H9 (cell line): ENCODE results near the gene ENO4. TPM values are rescaled to one million over a fixed set of nuclear protein-coding genes. Genes with fewer than 3 reads are reported as not detected.

ENCODE experiments used
- DNase-seq: peaks from one replicate; pipeline ENCODE4 v3.0.0-alpha.2; 2017
- H2AFZ ChIP-seq: one replicate; pipeline ENCODE4 v1.6.1; 2013; ENCODE audit warnings: mild to moderate bottlenecking, low read length, control low read depth, moderate library complexity
- H2AK5ac ChIP-seq: 2 replicates; pipeline ENCODE4 v1.6.1; 2013; ENCODE audit warnings: low read length, control low read depth, mixed read lengths; ENCODE audit not compliant: insufficient read length
- H2BK120ac ChIP-seq: one replicate; pipeline ENCODE4 v1.6.1; 2013; ENCODE audit warnings: low read depth, mild to moderate bottlenecking, low read length, control low read depth, inconsistent platforms; ENCODE audit not compliant: poor library complexity, severe bottlenecking
- H2BK12ac ChIP-seq: 2 replicates; pipeline ENCODE4 v1.6.1; 2013; ENCODE audit warnings: low read length, control low read depth, mixed read lengths, low read depth; ENCODE audit not compliant: insufficient read length
- H2BK15ac ChIP-seq: 2 replicates; pipeline ENCODE4 v1.6.1; 2013; ENCODE audit warnings: low read depth, low read length, control low read depth
- H2BK20ac ChIP-seq: one replicate; pipeline ENCODE4 v1.6.1; 2013; ENCODE audit warnings: low read depth, mild to moderate bottlenecking, low read length, control low read depth, inconsistent platforms; ENCODE audit not compliant: poor library complexity, severe bottlenecking
- H2BK5ac ChIP-seq: 2 replicates; pipeline ENCODE4 v1.6.1; 2013; ENCODE audit warnings: low read length, control low read depth, mixed read lengths; ENCODE audit not compliant: insufficient read length
- H3K14ac ChIP-seq: 2 replicates; pipeline ENCODE4 v1.6.1; 2013; ENCODE audit warnings: low read length, control low read depth; ENCODE audit not compliant: insufficient read depth
- H3K18ac ChIP-seq: 2 replicates; pipeline ENCODE4 v1.6.1; 2013; ENCODE audit warnings: low read depth, mild to moderate bottlenecking, mixed read lengths, low read length, control low read depth; ENCODE audit not compliant: insufficient read length
- H3K23ac ChIP-seq: 2 replicates; pipeline ENCODE4 v1.6.1; 2013; ENCODE audit warnings: low read length, control low read depth, mixed read lengths, low read depth; ENCODE audit not compliant: insufficient read length
- H3K23me2 ChIP-seq: 2 replicates; pipeline ENCODE4 v1.6.1; 2013; ENCODE audit warnings: low read depth, mild to moderate bottlenecking, mixed read lengths, low read length, control low read depth; ENCODE audit not compliant: insufficient read length, poor library complexity, severe bottlenecking
- H3K27ac ChIP-seq: 2 replicates; pipeline ENCODE4 v1.5.1; 2013; ENCODE audit warnings: low read length, control low read depth, mixed read lengths, low read depth; ENCODE audit not compliant: insufficient read length
- H3K27me3 ChIP-seq: 2 replicates; pipeline ENCODE4 v1.6.1; 2013; ENCODE audit warnings: low read length, control low read depth, inconsistent platforms; ENCODE audit not compliant: insufficient read depth
- H3K4ac ChIP-seq: 2 replicates; pipeline ENCODE4 v1.6.1; 2013; ENCODE audit warnings: low read depth, mild to moderate bottlenecking, control low read depth, inconsistent platforms, low read length, moderate library complexity
- H3K4me1 ChIP-seq: 2 replicates; pipeline ENCODE4 v1.6.1; 2013; ENCODE audit warnings: low read length, control low read depth, inconsistent platforms; ENCODE audit not compliant: insufficient read depth
- H3K4me2 ChIP-seq: 2 replicates; pipeline ENCODE4 v1.6.1; 2013; ENCODE audit warnings: low read length, control low read depth, mixed read lengths; ENCODE audit not compliant: insufficient read length, insufficient read depth
- H3K56ac ChIP-seq: 2 replicates; pipeline ENCODE4 v1.6.1; 2013; ENCODE audit warnings: low read depth, mild to moderate bottlenecking, mixed read lengths, low read length, control low read depth; ENCODE audit not compliant: insufficient read length
- H3K79me1 ChIP-seq: 2 replicates; pipeline ENCODE4 v1.6.1; 2013; ENCODE audit warnings: low read depth, mild to moderate bottlenecking, moderate library complexity, low read length, control low read depth, inconsistent platforms; ENCODE audit not compliant: insufficient read depth, poor library complexity, severe bottlenecking
- H3K79me2 ChIP-seq: 2 replicates; pipeline ENCODE4 v1.6.1; 2013; ENCODE audit warnings: low read length, control low read depth, inconsistent platforms; ENCODE audit not compliant: insufficient read depth
- H3K9ac ChIP-seq: 2 replicates; pipeline ENCODE4 v1.6.1; 2013; ENCODE audit warnings: low read length, control low read depth, mixed read lengths; ENCODE audit not compliant: insufficient read length; ENCODE audit errors: extremely low read depth
- H3K9me3 ChIP-seq: one replicate; pipeline ENCODE4 v1.6.1; 2013; ENCODE audit warnings: low read depth, low read length, inconsistent platforms; ENCODE audit not compliant: control insufficient read depth
- H3T11ph ChIP-seq: one replicate; pipeline ENCODE4 v1.6.1; 2013; ENCODE audit warnings: mild to moderate bottlenecking, low read length, control low read depth, inconsistent platforms
- H4K20me1 ChIP-seq: one replicate; pipeline ENCODE4 v1.6.1; 2013; ENCODE audit not compliant: control insufficient read depth, insufficient read length, insufficient read depth
- H4K5ac ChIP-seq: 2 replicates; pipeline ENCODE4 v1.6.1; 2013; ENCODE audit warnings: low read depth, mild to moderate bottlenecking, mixed read lengths, low read length, control low read depth; ENCODE audit not compliant: insufficient read length
- H4K8ac ChIP-seq: replicated peaks from 2 replicates; pipeline ENCODE4 v1.6.1; 2013; ENCODE audit warnings: low read length, control low read depth, mixed read lengths, low read depth; ENCODE audit not compliant: insufficient read length
- H4K91ac ChIP-seq: 2 replicates; pipeline ENCODE4 v1.6.1; 2013; ENCODE audit warnings: low read depth, mild to moderate bottlenecking, moderate library complexity, mixed read lengths, low read length, control low read depth; ENCODE audit not compliant: insufficient read length
- H3K27ac Mint-ChIP-seq, 3 experiments: 2 replicates in 2 of 3; 3 replicates in 1 of 3; pipeline ENCODE4 v1.8.0; 2020 to 2021; ENCODE audit warnings: mixed read lengths in 3 of 3, mild to moderate bottlenecking in 1 of 3, moderate library complexity in 1 of 3
- H3K27me3 Mint-ChIP-seq: 2 replicates; pipeline ENCODE4 v1.8.0; 2021; ENCODE audit warnings: low read depth, mild to moderate bottlenecking, moderate library complexity, mixed read lengths
- H3K36me3 Mint-ChIP-seq, 3 experiments: 2 replicates in 2 of 3; 3 replicates in 1 of 3; pipeline ENCODE4 v1.8.0; 2020 to 2021; ENCODE audit warnings: low read depth in 3 of 3, mixed read lengths in 3 of 3; ENCODE audit not compliant: insufficient read depth in 1 of 3
- H3K4me1 Mint-ChIP-seq, 2 experiments: 2 replicates each; pipeline ENCODE4 v1.8.0; 2020; ENCODE audit warnings: mixed read lengths in 2 of 2
- H3K4me3 Mint-ChIP-seq, 2 experiments: 2 replicates in 1 of 2; 3 replicates in 1 of 2; pipeline ENCODE4 v1.8.0; 2020 to 2021; ENCODE audit warnings: mild to moderate bottlenecking in 2 of 2, mixed read lengths in 2 of 2, moderate library complexity in 1 of 2
- H3K9me3 Mint-ChIP-seq, 2 experiments: 2 replicates in 1 of 2; 3 replicates in 1 of 2; pipeline ENCODE4 v1.8.0; 2020; ENCODE audit warnings: mild to moderate bottlenecking in 2 of 2, mixed read lengths in 2 of 2, moderate library complexity in 1 of 2
- WGBS: extraction: QIAGEN DNeasy Blood & Tissue Kit; methylation state at CpG from one replicate; pipeline ENCODE4 v1.1.7; 2013; ENCODE audit warnings: missing lambda C conversion rate, low lambda C conversion rate, mixed read lengths; ENCODE audit not compliant: insufficient read length; ENCODE audit errors: extremely low coverage; 5-methylcytosine and 5-hydroxymethylcytosine counted together
- total RNA-seq: library from RNA; stranded (reverse); gene quantifications from 2 replicates; pipeline ENCODE4 v1.2.1, GENCODE V29; 2021
- TF ChIP-seq, protein P1 (sequence below): fragments of 200-600 bp; sonication (generic); conservative IDR thresholded peaks from 3 replicates; pipeline ENCODE4 v1.8.0; 2021; ENCODE audit warnings: antibody characterized with exemption, mild to moderate bottlenecking

ENO4 gene
- total RNA-seq, 1 experiment from 2014 or later, result 0.26 TPM

DNA sequence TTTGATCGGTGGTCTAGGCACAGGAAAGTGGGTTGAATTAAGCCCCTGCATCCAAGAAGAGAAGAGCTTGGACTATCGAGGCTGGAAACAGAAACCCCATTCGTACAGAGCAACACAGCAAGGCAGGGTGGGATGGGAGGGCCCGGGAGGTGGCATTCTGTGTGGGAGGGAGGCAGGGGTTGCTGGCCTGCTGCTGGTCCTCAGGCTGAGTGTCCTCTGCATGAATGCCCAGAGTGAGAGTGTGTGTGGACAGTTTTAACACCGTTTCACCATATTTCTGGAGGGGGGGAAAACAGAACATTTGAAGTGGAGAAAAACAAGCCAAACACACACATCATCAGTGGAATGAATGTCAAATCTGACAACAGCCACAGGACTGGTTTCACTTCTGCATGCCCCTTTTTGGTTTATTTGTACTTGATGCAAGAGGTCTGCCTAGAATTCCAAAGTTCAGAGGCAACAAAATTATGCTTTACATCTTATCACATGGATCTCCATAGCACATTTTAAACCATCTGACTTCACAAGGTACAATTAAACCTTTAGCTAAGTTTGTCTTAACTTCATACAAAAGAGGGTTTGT, 11.1 kb upstream of the ENO4 start:
- no peak for DNase-seq
- no peak overlapping the region for H3K4ac ChIP-seq
- H4K5ac ChIP-seq, result no peak overlapping the region
- no peak overlapping the region for H3K4me2 ChIP-seq
- peaks cover 12% of the 10 kb centered on the region; the same call in 1 of the 2 replicates for H3K4me1 ChIP-seq
- H2BK20ac ChIP-seq, result no peak overlapping the region
- H3K56ac ChIP-seq, result no peak overlapping the region
- H3K79me1 ChIP-seq, result no peaks in the 10 kb centered on the region
- H3K23me2 ChIP-seq, result no peaks in the 10 kb centered on the region
- no peak overlapping the region for H3K27ac ChIP-seq
- H3T11ph ChIP-seq, result no peak overlapping the region
- no peaks in the 10 kb centered on the region for H3K79me2 ChIP-seq
- H3K4me3 Mint-ChIP-seq, result no peak overlapping the region
- no peaks in the 10 kb centered on the region for H3K27me3 ChIP-seq
- H4K20me1 ChIP-seq, result peaks cover 3% of the 10 kb centered on the region
- WGBS, result no CpG with 5 or more reads among the region's 5 CpGs
- peaks cover 0 to under 1% (median 0%) of the 10 kb centered on the region in 3 experiments; a peak in 2 of 7 replicates for H3K36me3 Mint-ChIP-seq
- H3K23ac ChIP-seq, result no peak overlapping the region
- H3K27ac Mint-ChIP-seq, result no peak overlapping the region; a peak in 1 of 7 replicates
- no peak overlapping the region for H4K8ac ChIP-seq
- H3K9me3 Mint-ChIP-seq, result no peaks in the 10 kb centered on the region
- no peak overlapping the region for H2BK120ac ChIP-seq
- H2BK15ac ChIP-seq, result no peak overlapping the region
- peaks cover 68 to 74% of the 10 kb centered on the region in 2 experiments for H3K4me1 Mint-ChIP-seq
- TF ChIP-seq, protein P1, sequence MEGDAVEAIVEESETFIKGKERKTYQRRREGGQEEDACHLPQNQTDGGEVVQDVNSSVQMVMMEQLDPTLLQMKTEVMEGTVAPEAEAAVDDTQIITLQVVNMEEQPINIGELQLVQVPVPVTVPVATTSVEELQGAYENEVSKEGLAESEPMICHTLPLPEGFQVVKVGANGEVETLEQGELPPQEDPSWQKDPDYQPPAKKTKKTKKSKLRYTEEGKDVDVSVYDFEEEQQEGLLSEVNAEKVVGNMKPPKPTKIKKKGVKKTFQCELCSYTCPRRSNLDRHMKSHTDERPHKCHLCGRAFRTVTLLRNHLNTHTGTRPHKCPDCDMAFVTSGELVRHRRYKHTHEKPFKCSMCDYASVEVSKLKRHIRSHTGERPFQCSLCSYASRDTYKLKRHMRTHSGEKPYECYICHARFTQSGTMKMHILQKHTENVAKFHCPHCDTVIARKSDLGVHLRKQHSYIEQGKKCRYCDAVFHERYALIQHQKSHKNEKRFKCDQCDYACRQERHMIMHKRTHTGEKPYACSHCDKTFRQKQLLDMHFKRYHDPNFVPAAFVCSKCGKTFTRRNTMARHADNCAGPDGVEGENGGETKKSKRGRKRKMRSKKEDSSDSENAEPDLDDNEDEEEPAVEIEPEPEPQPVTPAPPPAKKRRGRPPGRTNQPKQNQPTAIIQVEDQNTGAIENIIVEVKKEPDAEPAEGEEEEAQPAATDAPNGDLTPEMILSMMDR, result no peak
- no peak overlapping the region for H2AK5ac ChIP-seq
- peaks cover 3% of the 10 kb centered on the region; the same call in 1 of the 2 replicates for H3K27me3 Mint-ChIP-seq
- H2AFZ ChIP-seq, result no peak overlapping the region
- no peak overlapping the region for H3K9ac ChIP-seq
- H3K9me3 ChIP-seq, result no peaks in the 10 kb centered on the region
- H4K91ac ChIP-seq, result no peak overlapping the region
- no peak overlapping the region for H3K18ac ChIP-seq
- H3K14ac ChIP-seq, result no peak overlapping the region
- no peak overlapping the region for H2BK12ac ChIP-seq
- H2BK5ac ChIP-seq, result no peak overlapping the region
